Measurements from ENCODE around the gene GATC. TPM values are rescaled to one million over a fixed set of nuclear protein-coding genes. Genes with fewer than 3 reads are reported as not detected.

GATC gene
- total and polyA plus RNA-seq, 5 donors from 2014 or later = 13.7 to 30.2 (median 19.6) TPM

DNA sequence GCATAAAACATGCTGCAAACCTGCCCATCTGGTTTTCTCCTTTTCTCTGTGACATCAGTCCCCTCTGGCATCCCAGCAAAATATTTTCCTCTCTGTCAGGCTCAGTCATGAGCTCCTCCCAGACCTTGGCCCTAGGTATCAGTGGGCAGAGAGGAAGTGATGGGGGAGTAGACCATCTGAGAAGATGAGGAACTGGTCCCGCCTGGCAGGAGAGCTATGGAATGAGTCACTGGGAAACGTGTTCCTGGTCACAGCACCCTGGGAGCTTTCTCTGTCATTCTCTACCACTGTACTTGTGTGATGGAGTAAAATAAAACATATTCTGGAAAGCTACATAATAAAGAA, 28.3 kb downstream of the GATC start:
- no peaks in the 10 kb centered on the region for H3K9me3 Mint-ChIP-seq
- no peak overlapping the region for H3K4me3 Mint-ChIP-seq
- H3K4me1 Mint-ChIP-seq = peaks cover 4 to 18% (median 12%) of the 10 kb centered on the region in 4 donors
- Histone ChIP-seq H3K4me1 (ENCODE audit: control insufficient read depth, insufficient read depth, low read length, poor library complexity, severe bottlenecking) (peaks cover 9% of the 10 kb centered on the region), H3K36me3 (ENCODE audit: control insufficient read depth, insufficient read depth, low read length) (no peaks in the 10 kb centered on the region), H3K4me3 (ENCODE audit: low read depth, low read length) (no peak overlapping the region), H3K27ac (ENCODE audit: insufficient read depth, low read length, poor library complexity, severe bottlenecking) (no peak overlapping the region), H3K9me3 (ENCODE audit: control insufficient read depth in 2 of 2, low read length in 2 of 2) (no peaks in the 10 kb centered on the region), H3K27me3 (ENCODE audit: control insufficient read depth, insufficient read depth, low read length) (no peaks in the 10 kb centered on the region)
- no peak for DNase-seq
- peaks cover 5% of the 10 kb centered on the region for H3K27me3 Mint-ChIP-seq
- ATAC-seq (ENCODE audit: low read depth in 2 of 2) = no peak
- H3K36me3 Mint-ChIP-seq = peaks cover 3% of the 10 kb centered on the region
- H3K27ac Mint-ChIP-seq = no peak overlapping the region

DNA sequence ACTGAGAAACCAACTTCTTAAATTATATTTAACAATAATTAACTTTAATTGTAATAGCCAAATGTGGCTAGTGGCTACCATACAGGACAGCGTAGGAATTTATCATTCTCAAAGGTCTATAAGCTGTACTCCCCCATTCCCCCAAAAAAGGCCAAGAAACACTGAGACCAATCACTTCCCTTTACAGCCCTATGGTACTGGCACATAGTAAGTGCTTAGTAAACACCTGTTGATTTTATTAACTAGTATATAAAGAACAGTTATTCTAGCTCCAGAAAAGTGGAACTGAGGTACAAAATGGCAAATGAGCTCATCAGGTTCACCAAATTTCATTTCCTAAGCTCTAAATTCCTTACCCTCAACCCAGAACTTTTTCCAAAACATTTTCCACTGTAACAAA, 29.4 kb downstream of the GATC start:
- Mint-ChIP-seq H3K36me3 (no peaks in the 10 kb centered on the region), H3K27ac (no peak overlapping the region)

DNA sequence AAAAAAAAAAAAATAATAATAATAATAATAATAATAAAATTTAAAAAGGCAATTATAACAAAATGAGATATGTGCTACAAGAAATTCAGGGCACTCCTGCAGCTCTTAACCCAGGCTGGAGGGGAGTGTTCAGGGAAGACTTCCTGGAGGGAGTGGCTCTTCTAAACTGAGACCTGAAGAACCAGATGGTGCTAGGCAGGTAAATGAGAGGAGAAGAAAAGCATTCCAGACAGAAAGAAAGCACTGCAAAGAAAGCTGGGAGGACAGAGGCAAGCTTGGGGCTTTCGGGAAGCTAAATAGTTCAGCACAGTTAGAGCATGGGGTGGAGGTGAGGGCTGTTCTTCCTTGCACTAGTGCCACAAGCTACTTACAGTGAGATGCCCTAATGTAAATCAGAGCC, 33.2 kb downstream of the GATC start:
- no peak overlapping the region for H3K27ac ChIP-seq (ENCODE audit: insufficient read depth, low read length, poor library complexity, severe bottlenecking)

More for the DNA sequence above, 29.4 kb downstream of the GATC start:
- ATAC-seq (ENCODE audit: low read depth in 2 of 2) (no peak), DNase-seq (no peak)
- H3K4me3 Mint-ChIP-seq = no peak overlapping the region
- no peak overlapping the region for H3K27ac ChIP-seq (ENCODE audit: insufficient read depth, low read length, poor library complexity, severe bottlenecking)
- H3K4me1 ChIP-seq (ENCODE audit: control insufficient read depth, insufficient read depth, low read length, poor library complexity, severe bottlenecking) = no peaks in the 10 kb centered on the region
- no peaks in the 10 kb centered on the region for H3K27me3 ChIP-seq (ENCODE audit: control insufficient read depth, insufficient read depth, low read length)
- no peaks in the 10 kb centered on the region for H3K36me3 ChIP-seq (ENCODE audit: control insufficient read depth, insufficient read depth, low read length)
- H3K4me1 Mint-ChIP-seq = peaks cover 0 to 13% (median 8%) of the 10 kb centered on the region in 4 donors
- H3K4me3 ChIP-seq (ENCODE audit: low read depth, low read length) = no peak overlapping the region
- H3K9me3 ChIP-seq (ENCODE audit: control insufficient read depth in 2 of 2, low read length in 2 of 2) = no peaks in the 10 kb centered on the region
- peaks cover 5% of the 10 kb centered on the region for H3K27me3 Mint-ChIP-seq
- H3K9me3 Mint-ChIP-seq = no peaks in the 10 kb centered on the region

GRCh38 chr12:120480211-120480610, 34.0 kb downstream of the GATC start:
- no peak overlapping the region for H3K27ac ChIP-seq (ENCODE audit: insufficient read depth, low read length, poor library complexity, severe bottlenecking)
- H3K9me3 Mint-ChIP-seq = no peaks in the 10 kb centered on the region

More for the DNA sequence above, 33.2 kb downstream of the GATC start:
- peaks cover 0 to 7% (median 3%) of the 10 kb centered on the region in 4 donors for H3K4me1 Mint-ChIP-seq
- Histone ChIP-seq H3K4me3 (ENCODE audit: low read depth, low read length) (no peak overlapping the region), H3K9me3 (ENCODE audit: control insufficient read depth in 2 of 2, low read length in 2 of 2) (no peaks in the 10 kb centered on the region), H3K27me3 (ENCODE audit: control insufficient read depth, insufficient read depth, low read length) (no peaks in the 10 kb centered on the region), H3K4me1 (ENCODE audit: control insufficient read depth, insufficient read depth, low read length, poor library complexity, severe bottlenecking) (no peaks in the 10 kb centered on the region), H3K36me3 (ENCODE audit: control insufficient read depth, insufficient read depth, low read length) (no peaks in the 10 kb centered on the region)
- no peak overlapping the region for H3K4me3 Mint-ChIP-seq
- H3K27me3 Mint-ChIP-seq = no peaks in the 10 kb centered on the region
- no peaks in the 10 kb centered on the region for H3K9me3 Mint-ChIP-seq
- H3K36me3 Mint-ChIP-seq = no peaks in the 10 kb centered on the region
- ATAC-seq (ENCODE audit: low read depth in 2 of 2) = no peak
- peak overlapping the region in 1 of 3 donors; percentile 45 for H3K27ac Mint-ChIP-seq
- DNase-seq = no peak

DNA sequence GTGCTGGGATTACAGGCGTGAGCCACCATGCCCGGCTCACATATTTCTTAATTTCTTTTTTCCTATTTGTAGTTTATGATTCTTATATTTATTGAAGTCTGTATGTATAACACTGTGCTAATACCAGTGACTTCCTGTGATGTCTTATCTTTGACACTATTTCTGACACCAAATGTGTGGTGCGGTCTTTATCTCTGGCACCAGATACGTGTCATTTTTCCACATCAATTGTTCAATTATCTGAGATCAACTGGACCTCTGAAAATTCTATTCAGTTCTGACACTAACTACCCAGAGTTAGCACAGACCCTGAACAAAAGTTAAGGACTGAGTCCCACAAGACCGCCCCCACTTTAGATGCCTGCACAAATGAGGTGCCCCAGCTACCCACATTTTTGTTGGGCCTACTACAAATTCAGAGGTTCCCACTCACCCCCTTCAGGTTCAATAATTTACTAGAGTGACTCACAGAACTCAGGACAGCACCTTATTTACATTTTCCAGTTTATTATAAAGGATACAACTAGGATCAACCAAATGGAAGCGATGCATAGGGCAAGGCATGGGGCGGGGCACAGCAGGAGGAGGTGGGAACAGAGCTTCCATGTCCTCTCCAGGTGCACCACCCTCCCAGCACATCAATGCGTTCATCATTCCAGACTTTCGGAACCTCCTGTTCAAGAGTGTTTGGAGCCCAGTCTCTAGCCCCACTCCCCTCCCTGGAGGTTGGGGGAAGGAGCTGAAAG, 35.0 kb downstream of the GATC start:
- Mint-ChIP-seq H3K4me1 (peaks cover 0 to 4% (median 1%) of the 10 kb centered on the region in 4 donors), H3K36me3 (no peaks in the 10 kb centered on the region), H3K9me3 (no peaks in the 10 kb centered on the region), H3K4me3 (no peak overlapping the region), H3K27me3 (no peaks in the 10 kb centered on the region), H3K27ac (no peak overlapping the region)
- Histone ChIP-seq H3K36me3 (ENCODE audit: control insufficient read depth, insufficient read depth, low read length) (no peaks in the 10 kb centered on the region), H3K4me1 (ENCODE audit: control insufficient read depth, insufficient read depth, low read length, poor library complexity, severe bottlenecking) (no peaks in the 10 kb centered on the region), H3K27me3 (ENCODE audit: control insufficient read depth, insufficient read depth, low read length) (no peaks in the 10 kb centered on the region), H3K27ac (ENCODE audit: insufficient read depth, low read length, poor library complexity, severe bottlenecking) (no peak overlapping the region), H3K4me3 (ENCODE audit: low read depth, low read length) (no peak overlapping the region), H3K9me3 (ENCODE audit: control insufficient read depth in 2 of 2, low read length in 2 of 2) (no peaks in the 10 kb centered on the region)
- DNase-seq (no peak), ATAC-seq (ENCODE audit: low read depth in 2 of 2) (no peak)

More at GRCh38 chr12:120480211-120480610, 34.0 kb downstream of the GATC start:
- Histone ChIP-seq H3K4me1 (ENCODE audit: control insufficient read depth, insufficient read depth, low read length, poor library complexity, severe bottlenecking) (no peaks in the 10 kb centered on the region), H3K9me3 (ENCODE audit: control insufficient read depth in 2 of 2, low read length in 2 of 2) (no peaks in the 10 kb centered on the region), H3K27me3 (ENCODE audit: control insufficient read depth, insufficient read depth, low read length) (no peaks in the 10 kb centered on the region), H3K4me3 (ENCODE audit: low read depth, low read length) (no peak overlapping the region), H3K36me3 (ENCODE audit: control insufficient read depth, insufficient read depth, low read length) (no peaks in the 10 kb centered on the region)
- Mint-ChIP-seq H3K4me3 (no peak overlapping the region), H3K4me1 (peaks cover 0 to 7% (median 3%) of the 10 kb centered on the region in 4 donors), H3K36me3 (no peaks in the 10 kb centered on the region), H3K27ac (peak overlapping the region in 1 of 3 donors; percentile 45), H3K27me3 (no peaks in the 10 kb centered on the region)
- no peak for DNase-seq
- no peak for ATAC-seq (ENCODE audit: low read depth in 2 of 2)

DNA sequence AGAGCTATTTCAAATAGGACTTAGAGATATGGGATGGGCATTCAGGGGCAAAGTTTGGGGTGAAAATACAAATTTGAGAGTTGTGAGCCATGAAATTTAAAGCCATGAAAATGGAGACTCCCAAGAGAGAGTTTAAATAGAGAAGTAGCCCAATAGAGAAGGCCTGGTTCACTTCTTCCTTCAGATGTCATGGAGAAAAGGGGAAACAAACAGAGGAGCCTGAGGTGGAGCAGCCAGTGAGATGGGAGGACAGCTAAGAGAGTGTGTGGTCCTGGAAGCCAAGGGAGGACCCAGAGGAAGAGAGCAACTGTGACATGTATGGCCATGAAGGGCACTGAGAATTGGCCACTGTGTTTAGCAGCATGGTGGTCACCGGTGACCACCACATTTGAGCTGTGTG, 37.4 kb downstream of the GATC start:
- H3K36me3 Mint-ChIP-seq = no peaks in the 10 kb centered on the region
- peak overlapping the region in 1 of 3 donors; percentile 7 for H3K27ac Mint-ChIP-seq
- H3K4me1 ChIP-seq (ENCODE audit: control insufficient read depth, insufficient read depth, low read length, poor library complexity, severe bottlenecking) = no peaks in the 10 kb centered on the region
- no peak overlapping the region for H3K27ac ChIP-seq (ENCODE audit: insufficient read depth, low read length, poor library complexity, severe bottlenecking)
- no peaks in the 10 kb centered on the region for H3K36me3 ChIP-seq (ENCODE audit: control insufficient read depth, insufficient read depth, low read length)
- H3K4me3 ChIP-seq (ENCODE audit: low read depth, low read length) = no peak overlapping the region
- H3K4me1 Mint-ChIP-seq = peaks cover 0 to 4% (median 1%) of the 10 kb centered on the region in 4 donors
- H3K9me3 ChIP-seq (ENCODE audit: control insufficient read depth in 2 of 2, low read length in 2 of 2) = no peaks in the 10 kb centered on the region
- DNase-seq (no peak), ATAC-seq (ENCODE audit: low read depth in 2 of 2) (no peak)
- no peak overlapping the region for H3K4me3 Mint-ChIP-seq
- no peaks in the 10 kb centered on the region for H3K27me3 ChIP-seq (ENCODE audit: control insufficient read depth, insufficient read depth, low read length)
- H3K27me3 Mint-ChIP-seq = no peaks in the 10 kb centered on the region
- no peaks in the 10 kb centered on the region for H3K9me3 Mint-ChIP-seq

GRCh38 chr12:120485961-120486881, 40.0 kb downstream of the GATC start:
- no peaks in the 10 kb centered on the region for H3K9me3 ChIP-seq (ENCODE audit: control insufficient read depth in 2 of 2, low read length in 2 of 2)
- H3K27me3 ChIP-seq (ENCODE audit: control insufficient read depth, insufficient read depth, low read length) = no peaks in the 10 kb centered on the region
- DNase-seq = no peak
- H3K36me3 ChIP-seq (ENCODE audit: control insufficient read depth, insufficient read depth, low read length) = no peaks in the 10 kb centered on the region
- no peak overlapping the region for H3K4me3 ChIP-seq (ENCODE audit: low read depth, low read length)
- Mint-ChIP-seq H3K4me3 (no peak overlapping the region), H3K27ac (peak overlapping the region in 1 of 3 donors; percentile 5), H3K9me3 (peaks cover 0 to 2% (median 0%) of the 10 kb centered on the region in 7 donors), H3K36me3 (no peaks in the 10 kb centered on the region), H3K4me1 (peaks cover 0 to 4% (median 2%) of the 10 kb centered on the region in 4 donors), H3K27me3 (no peaks in the 10 kb centered on the region)
- H3K4me1 ChIP-seq (ENCODE audit: control insufficient read depth, insufficient read depth, low read length, poor library complexity, severe bottlenecking) = no peaks in the 10 kb centered on the region
- ATAC-seq (ENCODE audit: low read depth in 2 of 2) = no peak
- H3K27ac ChIP-seq (ENCODE audit: insufficient read depth, low read length, poor library complexity, severe bottlenecking) = no peak overlapping the region
